Trophoblast cell (in vitro differentiated cells and primary cell): ENCODE results near the gene ORM2.

Experiments used
- DNase-seq, 2 donors: peaks; one replicate each; pipeline ENCODE4 v3.0.0-alpha.2; 2016
- H2AFZ ChIP-seq: 2 replicates; pipeline ENCODE4 v1.6.1; 2013; ENCODE audit warnings: low read length, moderate library complexity, mild to moderate bottlenecking; ENCODE audit not compliant: insufficient read depth, poor library complexity
- H2AK5ac ChIP-seq: 2 replicates; pipeline ENCODE4 v1.6.1; 2013; ENCODE audit warnings: mild to moderate bottlenecking, low read length
- H2BK120ac ChIP-seq: 2 replicates; pipeline ENCODE4 v1.6.1; 2013; ENCODE audit warnings: low read length, mild to moderate bottlenecking, moderate library complexity; ENCODE audit not compliant: insufficient read depth, poor library complexity
- H2BK12ac ChIP-seq: 2 replicates; pipeline ENCODE4 v1.6.1; 2013; ENCODE audit warnings: mild to moderate bottlenecking, low read length, moderate library complexity
- H2BK5ac ChIP-seq: 2 replicates; pipeline ENCODE4 v1.6.1; 2013; ENCODE audit warnings: low read length, low read depth, moderate library complexity, mild to moderate bottlenecking; ENCODE audit not compliant: poor library complexity
- H3K14ac ChIP-seq: 2 replicates; pipeline ENCODE4 v1.6.1; 2013; ENCODE audit warnings: mild to moderate bottlenecking, low read length
- H3K18ac ChIP-seq: 2 replicates; pipeline ENCODE4 v1.6.1; 2013; ENCODE audit warnings: mild to moderate bottlenecking, low read length
- H3K23ac ChIP-seq: 2 replicates; pipeline ENCODE4 v1.6.1; 2013; ENCODE audit warnings: low read length
- H3K27ac ChIP-seq: 2 replicates; pipeline ENCODE4 v1.5.1; 2013; ENCODE audit warnings: low read depth, mild to moderate bottlenecking, inconsistent platforms, low read length, moderate library complexity
- H3K27me3 ChIP-seq: 2 replicates; pipeline ENCODE4 v1.6.1; 2013; ENCODE audit warnings: inconsistent platforms, mild to moderate bottlenecking, low read length, moderate library complexity; ENCODE audit not compliant: insufficient read depth
- H3K36me3 ChIP-seq, 2 experiments: 1 replicate in 1 of 2; 2 replicates in 1 of 2; pipeline ENCODE4 v1.6.1; 2013; ENCODE audit warnings: low read length in 2 of 2, mild to moderate bottlenecking in 2 of 2, moderate library complexity in 1 of 2; ENCODE audit not compliant: insufficient read depth in 2 of 2, control insufficient read depth in 1 of 2
- H3K4ac ChIP-seq: 2 replicates; pipeline ENCODE4 v1.6.1; 2013; ENCODE audit warnings: low read depth, mild to moderate bottlenecking, low read length, moderate library complexity
- H3K4me1 ChIP-seq, 2 experiments: 1 replicate in 1 of 2; 2 replicates in 1 of 2; pipeline ENCODE4 v1.6.1; 2013; ENCODE audit warnings: low read length in 2 of 2, mild to moderate bottlenecking in 2 of 2, moderate library complexity in 1 of 2; ENCODE audit not compliant: insufficient read depth in 2 of 2, control insufficient read depth in 1 of 2
- H3K4me2 ChIP-seq: 2 replicates; pipeline ENCODE4 v1.6.1; 2013; ENCODE audit warnings: inconsistent platforms, mild to moderate bottlenecking, low read length, moderate library complexity
- H3K4me3 ChIP-seq: 2 replicates; pipeline ENCODE4 v1.5.1; 2013; ENCODE audit warnings: mild to moderate bottlenecking, low read depth, low read length, inconsistent platforms
- H3K79me1 ChIP-seq: one replicate; pipeline ENCODE4 v1.6.1; 2013; ENCODE audit warnings: low read length
- H3K79me2 ChIP-seq: 2 replicates; pipeline ENCODE4 v1.6.1; 2013; ENCODE audit warnings: low read length, mild to moderate bottlenecking; ENCODE audit not compliant: control insufficient read depth, insufficient read depth, poor library complexity
- H3K9ac ChIP-seq: 2 replicates; pipeline ENCODE4 v1.6.1; 2013; ENCODE audit warnings: mild to moderate bottlenecking, low read length
- H3K9me3 ChIP-seq: 2 replicates; pipeline ENCODE4 v1.6.1; 2013; ENCODE audit warnings: low read depth, mild to moderate bottlenecking, control low read depth, inconsistent platforms, low read length; ENCODE audit not compliant: insufficient read depth
- H4K12ac ChIP-seq: 2 replicates; pipeline ENCODE4 v1.6.1; 2013; ENCODE audit warnings: low read depth, mild to moderate bottlenecking, low read length, moderate library complexity
- H4K8ac ChIP-seq: 2 replicates; pipeline ENCODE4 v1.6.1; 2013; ENCODE audit warnings: low read depth, mild to moderate bottlenecking, low read length, moderate library complexity
- H4K91ac ChIP-seq: one replicate; pipeline ENCODE4 v1.6.1; 2013; ENCODE audit warnings: low read depth, mild to moderate bottlenecking, low read length, moderate library complexity
- WGBS: extraction: QIAGEN DNeasy Blood & Tissue Kit; methylation state at CpG from one replicate; pipeline ENCODE4 v1.1.7; 2013; ENCODE audit warnings: missing lambda C conversion rate; ENCODE audit not compliant: insufficient read length, insufficient coverage; ENCODE audit errors: extremely low coverage; 5-methylcytosine and 5-hydroxymethylcytosine counted together

Gene ORM2

GRCh38 chr9:114285166-114285867 is 44.4 kb upstream of the ORM2 start:
- no CpG with 5 or more reads among the region's 20 CpGs for WGBS
- Histone ChIP-seq H3K79me1 (peaks cover 24% of the 10 kb centered on the region), H3K9me3 (peaks cover 6% of the 10 kb centered on the region), H2BK12ac (peak overlapping the region; percentile 12), H2AFZ (no peak overlapping the region), H4K12ac (no peak overlapping the region), H2BK5ac (no peak overlapping the region), H3K9ac (no peak overlapping the region), H3K4me2 (no peak overlapping the region), H3K27ac (no peak overlapping the region), H3K27me3 (no peaks in the 10 kb centered on the region), H3K4ac (no peak overlapping the region), H3K36me3 (peaks cover 39 to 40% of the 10 kb centered on the region in 2 experiments), H3K18ac (no peak overlapping the region), H2BK120ac (no peak overlapping the region), H2AK5ac (peak overlapping the region; percentile 7), H3K23ac (no peak overlapping the region), H3K4me3 (no peak overlapping the region), H4K8ac (no peak overlapping the region), H3K4me1 (peaks cover 23 to 34% of the 10 kb centered on the region in 2 experiments), H4K91ac (peak overlapping the region; percentile 41), H3K14ac (no peak overlapping the region), H3K79me2 (no peaks in the 10 kb centered on the region)
- no peak for DNase-seq

- H2BK5ac ChIP-seq: no peak overlapping the region
- no peak overlapping the region for H3K4me2 ChIP-seq
- H3K14ac ChIP-seq: no peak overlapping the region
- H3K4me1 ChIP-seq: peaks cover 23 to 32% of the 10 kb centered on the region in 2 experiments
- H3K27ac ChIP-seq: no peak overlapping the region
- no peak overlapping the region for H4K8ac ChIP-seq
- no peak overlapping the region for H2AFZ ChIP-seq
- no peak overlapping the region for H2BK120ac ChIP-seq
- no peak for DNase-seq
- peaks cover 6% of the 10 kb centered on the region for H3K9me3 ChIP-seq
- no peak overlapping the region for H3K18ac ChIP-seq
- H3K27me3 ChIP-seq: no peaks in the 10 kb centered on the region
- H3K4ac ChIP-seq: no peak overlapping the region
- no peaks in the 10 kb centered on the region for H3K79me2 ChIP-seq
- no peak overlapping the region for H3K23ac ChIP-seq
- peaks cover 24% of the 10 kb centered on the region for H3K79me1 ChIP-seq
- no CpG with 5 or more reads among the region's 10 CpGs for WGBS
- H4K12ac ChIP-seq: no peak overlapping the region
- no peak overlapping the region for H3K9ac ChIP-seq
- no peak overlapping the region for H2AK5ac ChIP-seq
- peak overlapping the region; percentile 23 for H2BK12ac ChIP-seq
- H3K4me3 ChIP-seq: no peak overlapping the region
- H3K36me3 ChIP-seq: peaks cover 41 to 45% of the 10 kb centered on the region in 2 experiments
- H4K91ac ChIP-seq: peak overlapping the region; percentile 41
Measured at GRCh38 chr9:114286146-114286679, 43.5 kb upstream of the ORM2 start.

GRCh38 chr9:114287001-114287762 is 42.5 kb upstream of the ORM2 start:
- H3K79me2 ChIP-seq: no peaks in the 10 kb centered on the region
- peak overlapping the region; percentile 9 for H3K18ac ChIP-seq
- H2BK120ac ChIP-seq: peak overlapping the region; percentile 2
- no peak overlapping the region for H4K8ac ChIP-seq
- H3K9me3 ChIP-seq: peaks cover 6% of the 10 kb centered on the region
- peaks cover 37 to 42% of the 10 kb centered on the region in 2 experiments for H3K36me3 ChIP-seq
- no peaks in the 10 kb centered on the region for H3K27me3 ChIP-seq
- no peak overlapping the region for H3K4me2 ChIP-seq
- H4K12ac ChIP-seq: no peak overlapping the region
- no peak overlapping the region for H3K4me3 ChIP-seq
- no CpG with 5 or more reads among the region's 16 CpGs for WGBS
- no peak for DNase-seq
- H2AFZ ChIP-seq: no peak overlapping the region
- peak overlapping the region; percentile 22 for H4K91ac ChIP-seq
- no peak overlapping the region for H2AK5ac ChIP-seq
- H3K4ac ChIP-seq: no peak overlapping the region
- H3K9ac ChIP-seq: no peak overlapping the region
- H3K27ac ChIP-seq: peak overlapping the region; percentile 46
- peaks cover 24% of the 10 kb centered on the region for H3K79me1 ChIP-seq
- no peak overlapping the region for H3K23ac ChIP-seq
- H2BK12ac ChIP-seq: peak overlapping the region; percentile 23
- H3K4me1 ChIP-seq: peaks cover 23 to 32% of the 10 kb centered on the region in 2 experiments
- peak overlapping the region; percentile 4 for H3K14ac ChIP-seq
- H2BK5ac ChIP-seq: no peak overlapping the region

GRCh38 chr9:114287763-114288192 is 41.9 kb upstream of the ORM2 start:
- no peaks in the 10 kb centered on the region for H3K27me3 ChIP-seq
- H3K4me1 ChIP-seq: peaks cover 20 to 27% of the 10 kb centered on the region in 2 experiments
- H3K23ac ChIP-seq: no peak overlapping the region
- peak overlapping the region; percentile 22 for H4K91ac ChIP-seq
- no peak overlapping the region for H2BK5ac ChIP-seq
- H3K9me3 ChIP-seq: peaks cover 8% of the 10 kb centered on the region
- H2BK120ac ChIP-seq: peak overlapping the region; percentile 2
- no peak overlapping the region for H4K12ac ChIP-seq
- H2AFZ ChIP-seq: no peak overlapping the region
- peaks cover 24% of the 10 kb centered on the region for H3K79me1 ChIP-seq
- H3K18ac ChIP-seq: peak overlapping the region; percentile 6
- H2BK12ac ChIP-seq: peak overlapping the region; percentile 39
- H3K4ac ChIP-seq: no peak overlapping the region
- WGBS: no CpG with 5 or more reads among the region's 15 CpGs
- H3K79me2 ChIP-seq: no peaks in the 10 kb centered on the region
- no peak overlapping the region for H3K9ac ChIP-seq
- H4K8ac ChIP-seq: no peak overlapping the region
- H3K36me3 ChIP-seq: peaks cover 35 to 40% of the 10 kb centered on the region in 2 experiments
- peak overlapping the region; percentile 46 for H3K27ac ChIP-seq
- H2AK5ac ChIP-seq: no peak overlapping the region
- DNase-seq: no peak
- H3K14ac ChIP-seq: peak overlapping the region; percentile 4
- no peak overlapping the region for H3K4me3 ChIP-seq
- no peak overlapping the region for H3K4me2 ChIP-seq
